WTC11 (cell line): ENCODE data around the gene ATP10D. TPM values are rescaled to one million over a fixed set of nuclear protein-coding genes. Genes with fewer than 3 reads are reported as not detected.

ENCODE experiments used
- ATAC-seq: fragments of 200-7000 bp; cut with Tn5 transposase; 2 replicates; pipeline ENCODE4 v1.10.0; 2021; ENCODE audit warnings: mild to moderate bottlenecking, moderate library complexity
- CTCF ChIA-PET: fragments of 300-600 bp; sonication (Branson Sonifier 250); formaldehyde crosslinking; loops from one replicate; lab custom pipeline; 2021; ENCODE audit warnings: antibody characterized with exemption; lab: Charles Lee
- POLR2A ChIA-PET: fragments of 350-600 bp; sonication (Branson Sonifier 250); formaldehyde crosslinking; loops from one replicate; lab custom pipeline; 2021; ENCODE audit warnings: antibody characterized with exemption; lab: Charles Lee
- DNase-seq: peaks from one replicate; pipeline ENCODE4 v3.0.0; 2021; ENCODE audit warnings: low spot score
- H3K27ac Mint-ChIP-seq: 2 replicates; pipeline ENCODE4 v1.8.0; 2021; ENCODE audit warnings: mixed read lengths
- H3K27me3 Mint-ChIP-seq: 2 replicates; pipeline ENCODE4 v1.8.0; 2021; ENCODE audit warnings: low read depth, mild to moderate bottlenecking, moderate library complexity, mixed read lengths
- H3K36me3 Mint-ChIP-seq: 2 replicates; pipeline ENCODE4 v1.8.0; 2021; ENCODE audit warnings: mixed read lengths
- H3K4me1 Mint-ChIP-seq: 2 replicates; pipeline ENCODE4 v1.8.0; 2022; ENCODE audit warnings: mixed read lengths
- H3K4me3 Mint-ChIP-seq: 2 replicates; pipeline ENCODE4 v1.8.0; 2021; ENCODE audit warnings: mild to moderate bottlenecking, moderate library complexity, mixed read lengths
- H3K9me3 Mint-ChIP-seq: 2 replicates; pipeline ENCODE4 v1.8.0; 2021; ENCODE audit warnings: mixed read lengths
- ATF1 ChIP-seq: sonication (generic); formaldehyde crosslinking; IDR thresholded peaks from 2 replicates; pipeline ENCODE4 v1.8.1; 2023; ENCODE audit warnings: mild to moderate bottlenecking, moderate library complexity, missing genetic modification reagents
- CDX4 ChIP-seq: fragments of 250-450 bp; sonication (Bioruptor Pico); IDR thresholded peaks from 2 replicates; pipeline ENCODE4 v1.9.0; 2021; ENCODE audit warnings: moderate library complexity, mild to moderate bottlenecking, inconsistent platforms, borderline replicate concordance
- E2F4 ChIP-seq: sonication (generic); formaldehyde crosslinking; IDR thresholded peaks from 2 replicates; pipeline ENCODE4 v1.8.1; 2022; ENCODE audit warnings: low read depth, mild to moderate bottlenecking, moderate library complexity, missing genetic modification reagents, borderline replicate concordance
- ELF4 ChIP-seq: sonication (generic); formaldehyde crosslinking; IDR thresholded peaks from 2 replicates; pipeline ENCODE4 v1.8.1; 2022; ENCODE audit warnings: low read depth, mild to moderate bottlenecking, moderate library complexity, missing genetic modification reagents
- GTF2I ChIP-seq: fragments of 250-450 bp; sonication (Bioruptor Pico); conservative IDR thresholded peaks from 2 replicates; pipeline ENCODE4 v1.4.0; 2021; ENCODE audit warnings: mild to moderate bottlenecking
- HMGA2 ChIP-seq: fragments of 250-450 bp; sonication (Bioruptor Pico); IDR thresholded peaks from 2 replicates; pipeline ENCODE4 v1.4.0; 2021; ENCODE audit warnings: mild to moderate bottlenecking, moderate library complexity
- IRF1 ChIP-seq: sonication (generic); formaldehyde crosslinking; IDR thresholded peaks from 2 replicates; pipeline ENCODE4 v1.8.0; 2023; ENCODE audit warnings: missing genetic modification reagents
- KAT7 ChIP-seq: sonication (generic); formaldehyde crosslinking; IDR thresholded peaks from 2 replicates; pipeline ENCODE4 v1.8.1; 2023; ENCODE audit warnings: missing genetic modification reagents, mild to moderate bottlenecking, borderline replicate concordance
- NFYB ChIP-seq: sonication (generic); formaldehyde crosslinking; conservative IDR thresholded peaks from 2 replicates; pipeline ENCODE4 v1.8.0; 2022; ENCODE audit warnings: low read depth, missing genetic modification reagents
- NR1H2 ChIP-seq: sonication (generic); formaldehyde crosslinking; IDR thresholded peaks from 2 replicates; pipeline ENCODE4 v1.9.0; 2021; ENCODE audit warnings: mild to moderate bottlenecking, moderate library complexity, missing genetic modification reagents
- NR3C1 ChIP-seq: sonication (generic); formaldehyde crosslinking; conservative IDR thresholded peaks from 2 replicates; pipeline ENCODE4 v1.8.1; 2023; ENCODE audit warnings: low read depth, mild to moderate bottlenecking, missing genetic modification reagents
- RELA ChIP-seq: sonication (generic); formaldehyde crosslinking; IDR thresholded peaks from 2 replicates; pipeline ENCODE4 v1.8.1; 2022; ENCODE audit warnings: missing genetic modification reagents, mild to moderate bottlenecking, borderline replicate concordance
- RORB ChIP-seq: fragments of 250-450 bp; sonication (Bioruptor Pico); IDR thresholded peaks from 2 replicates; pipeline ENCODE4 v1.9.0; 2021; ENCODE audit warnings: mild to moderate bottlenecking
- USF1 ChIP-seq: sonication (generic); formaldehyde crosslinking; IDR thresholded peaks from 2 replicates; pipeline ENCODE4 v1.8.0; 2022; ENCODE audit warnings: mild to moderate bottlenecking, missing genetic modification reagents
- ZNF416 ChIP-seq: fragments of 250-450 bp; sonication (Bioruptor Pico); IDR thresholded peaks from 2 replicates; pipeline ENCODE4 v1.9.0; 2021; ENCODE audit warnings: mild to moderate bottlenecking, inconsistent platforms
- ZNF425 ChIP-seq: fragments of 250-450 bp; sonication (Bioruptor Pico); conservative IDR thresholded peaks from 2 replicates; pipeline ENCODE4 v1.9.0; 2021; ENCODE audit warnings: mild to moderate bottlenecking
- total RNA-seq: library from RNA; stranded (reverse); gene quantifications from 3 replicates; pipeline ENCODE4 v1.2.3, GENCODE V29; 2021
- TF ChIP-seq, protein P1 (sequence below): sonication (generic); formaldehyde crosslinking; conservative IDR thresholded peaks from 2 replicates; pipeline ENCODE4 v1.8.1; 2023; ENCODE audit warnings: mild to moderate bottlenecking, low read depth, missing genetic modification reagents, moderate library complexity
- TF ChIP-seq, protein P2 (sequence below): sonication (generic); formaldehyde crosslinking; IDR thresholded peaks from 2 replicates; pipeline ENCODE4 v1.8.1; 2022; ENCODE audit warnings: low read depth, missing genetic modification reagents, borderline replicate concordance
- TF ChIP-seq, protein P3 (sequence below): sonication (generic); formaldehyde crosslinking; IDR thresholded peaks from 2 replicates; pipeline ENCODE4 v1.8.1; 2023; ENCODE audit warnings: mild to moderate bottlenecking, moderate library complexity, missing genetic modification reagents

ATP10D gene
- total RNA-seq, 1 experiment from 2014 or later: 3.1 TPM

DNA sequence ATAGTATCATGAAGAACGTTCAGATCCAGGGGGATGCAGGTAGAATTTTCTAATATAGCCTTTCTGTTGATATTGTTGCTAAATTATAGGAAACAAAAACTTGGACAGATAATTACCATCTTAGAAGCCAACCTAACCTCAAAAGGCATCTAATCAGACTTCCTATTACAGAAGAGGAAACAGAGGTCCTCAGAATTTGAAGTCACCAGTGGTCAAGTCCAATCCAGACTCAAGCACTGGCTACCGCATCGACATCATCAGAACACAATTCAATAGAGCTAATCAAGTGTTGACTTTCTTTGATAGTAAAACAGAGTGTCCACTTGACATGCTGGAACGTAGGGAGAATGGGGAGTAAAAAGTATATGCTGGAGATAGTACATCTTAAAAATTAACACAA, 10.3 kb upstream of the ATP10D start (continued):
- TF ChIP-seq NFYB (CRISPR knock-in tag): no peak
- TF ChIP-seq E2F4: no peak
- TF ChIP-seq USF1: no peak
- TF ChIP-seq, all 79 proteins: peak for 0

DNA sequence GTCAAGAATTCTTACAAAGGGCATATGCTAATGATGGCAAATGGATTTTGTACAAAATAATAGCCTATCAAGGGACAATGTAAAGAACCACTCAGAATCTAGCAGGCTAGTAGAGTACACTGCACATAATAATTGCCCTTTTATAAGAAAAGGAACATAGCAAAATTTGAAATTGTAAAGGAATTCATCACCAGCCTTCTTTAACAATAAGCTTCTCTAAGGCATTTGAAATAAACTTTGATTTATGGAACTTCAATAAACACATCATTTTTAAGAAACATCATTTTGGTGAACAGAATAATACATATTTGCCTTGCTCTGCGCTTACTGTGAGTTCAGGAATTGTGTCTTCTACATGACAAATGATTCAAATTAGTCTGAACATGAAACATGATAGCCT, 9.7 kb upstream of the ATP10D start:
- CTCF ChIA-PET: no interaction called here
- DNase-seq (no peak), ATAC-seq (no peak)
- POLR2A ChIA-PET: no interaction called here
- no peak overlapping the region for H3K27ac Mint-ChIP-seq
- peaks cover 18% of the 10 kb centered on the region for H3K4me1 Mint-ChIP-seq
- H3K36me3 Mint-ChIP-seq: no peaks in the 10 kb centered on the region
- H3K27me3 Mint-ChIP-seq: no peaks in the 10 kb centered on the region
- no peaks in the 10 kb centered on the region for H3K9me3 Mint-ChIP-seq
- H3K4me3 Mint-ChIP-seq: no peak overlapping the region
- TF ChIP-seq ELF4 (CRISPR knock-in tag) (no peak), ZNF416 (CRISPR knock-in tag) (no peak), RELA (CRISPR knock-in tag) (no peak), NR3C1 (CRISPR knock-in tag) (no peak), KAT7 (CRISPR knock-in tag) (no peak), HMGA2 (CRISPR knock-in tag) (no peak), NR1H2 (CRISPR knock-in tag) (no peak), ATF1 (CRISPR knock-in tag) (no peak), GTF2I (CRISPR knock-in tag) (no peak), USF1 (no peak), RORB (no peak)
- TF ChIP-seq, protein P1, sequence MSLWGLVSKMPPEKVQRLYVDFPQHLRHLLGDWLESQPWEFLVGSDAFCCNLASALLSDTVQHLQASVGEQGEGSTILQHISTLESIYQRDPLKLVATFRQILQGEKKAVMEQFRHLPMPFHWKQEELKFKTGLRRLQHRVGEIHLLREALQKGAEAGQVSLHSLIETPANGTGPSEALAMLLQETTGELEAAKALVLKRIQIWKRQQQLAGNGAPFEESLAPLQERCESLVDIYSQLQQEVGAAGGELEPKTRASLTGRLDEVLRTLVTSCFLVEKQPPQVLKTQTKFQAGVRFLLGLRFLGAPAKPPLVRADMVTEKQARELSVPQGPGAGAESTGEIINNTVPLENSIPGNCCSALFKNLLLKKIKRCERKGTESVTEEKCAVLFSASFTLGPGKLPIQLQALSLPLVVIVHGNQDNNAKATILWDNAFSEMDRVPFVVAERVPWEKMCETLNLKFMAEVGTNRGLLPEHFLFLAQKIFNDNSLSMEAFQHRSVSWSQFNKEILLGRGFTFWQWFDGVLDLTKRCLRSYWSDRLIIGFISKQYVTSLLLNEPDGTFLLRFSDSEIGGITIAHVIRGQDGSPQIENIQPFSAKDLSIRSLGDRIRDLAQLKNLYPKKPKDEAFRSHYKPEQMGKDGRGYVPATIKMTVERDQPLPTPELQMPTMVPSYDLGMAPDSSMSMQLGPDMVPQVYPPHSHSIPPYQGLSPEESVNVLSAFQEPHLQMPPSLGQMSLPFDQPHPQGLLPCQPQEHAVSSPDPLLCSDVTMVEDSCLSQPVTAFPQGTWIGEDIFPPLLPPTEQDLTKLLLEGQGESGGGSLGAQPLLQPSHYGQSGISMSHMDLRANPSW (CRISPR knock-in tag): no peak
- TF ChIP-seq, all 79 proteins: peak for 0

DNA sequence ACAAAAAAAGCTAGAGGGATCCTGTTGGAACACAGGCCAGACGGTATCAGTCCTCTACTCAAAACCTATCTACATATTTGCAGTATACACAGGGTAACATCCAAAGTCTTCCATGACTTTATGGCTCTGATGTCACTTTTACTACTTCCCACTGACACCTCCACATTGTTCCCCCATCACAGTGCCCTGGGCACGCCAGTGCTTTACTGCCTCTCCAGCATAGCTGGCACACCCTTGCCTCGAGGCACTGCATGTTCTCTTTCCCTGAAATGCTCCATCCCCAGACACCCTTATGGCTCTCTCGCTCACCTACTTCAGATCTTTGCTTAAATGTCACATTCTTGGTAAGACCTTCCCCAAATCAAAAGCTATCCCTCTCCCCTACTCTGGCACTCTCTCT, 6.3 kb upstream of the ATP10D start:
- Mint-ChIP-seq H3K27ac (no peak overlapping the region), H3K4me1 (peaks cover 9% of the 10 kb centered on the region), H3K36me3 (no peaks in the 10 kb centered on the region), H3K4me3 (no peak overlapping the region), H3K27me3 (no peaks in the 10 kb centered on the region), H3K9me3 (no peaks in the 10 kb centered on the region)
- TF ChIP-seq CDX4: no peak
- ChIA-PET POLR2A (no interaction called here), CTCF (no interaction called here)
- no peak for DNase-seq
- no peak for ATAC-seq

DNA sequence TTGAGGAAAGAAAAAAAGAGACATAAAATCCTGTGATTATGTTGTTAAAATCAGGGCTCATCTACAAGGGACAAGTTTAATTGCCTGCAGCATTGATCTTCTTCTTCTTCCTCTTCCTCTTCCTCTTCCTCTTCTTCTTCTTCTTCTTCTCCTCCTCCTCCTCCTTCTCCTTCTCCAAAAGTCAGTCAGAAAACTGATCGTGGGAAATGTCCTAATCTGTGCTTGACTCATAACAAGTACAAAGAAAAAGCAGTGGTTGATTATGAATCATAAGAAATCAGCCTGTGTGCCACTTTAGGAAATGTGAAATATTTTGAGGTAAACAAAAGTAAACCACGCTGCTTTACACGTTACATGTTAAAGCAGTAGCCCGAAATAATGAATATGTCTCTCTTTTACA, 2.7 kb upstream of the ATP10D start:
- peaks cover 17% of the 10 kb centered on the region for H3K4me1 Mint-ChIP-seq
- H3K27ac Mint-ChIP-seq: no peak overlapping the region
- H3K36me3 Mint-ChIP-seq: no peaks in the 10 kb centered on the region
- DNase-seq (no peak), ATAC-seq (no peak)
- H3K4me3 Mint-ChIP-seq: no peak overlapping the region
- CTCF ChIA-PET: interaction anchor here (1.3 to 2.2 kb wide), 2 partner anchors 10 to 19 kb away, joined by 4 to 7 read pairs; partner anchors contain the start of gene COMMD8
- POLR2A ChIA-PET: no interaction called here
- H3K27me3 Mint-ChIP-seq: peaks cover 12% of the 10 kb centered on the region
- no peaks in the 10 kb centered on the region for H3K9me3 Mint-ChIP-seq
- TF ChIP-seq IRF1 (CRISPR knock-in tag) (no peak), ZNF425 (CRISPR knock-in tag) (no peak)
- TF ChIP-seq, protein P2, sequence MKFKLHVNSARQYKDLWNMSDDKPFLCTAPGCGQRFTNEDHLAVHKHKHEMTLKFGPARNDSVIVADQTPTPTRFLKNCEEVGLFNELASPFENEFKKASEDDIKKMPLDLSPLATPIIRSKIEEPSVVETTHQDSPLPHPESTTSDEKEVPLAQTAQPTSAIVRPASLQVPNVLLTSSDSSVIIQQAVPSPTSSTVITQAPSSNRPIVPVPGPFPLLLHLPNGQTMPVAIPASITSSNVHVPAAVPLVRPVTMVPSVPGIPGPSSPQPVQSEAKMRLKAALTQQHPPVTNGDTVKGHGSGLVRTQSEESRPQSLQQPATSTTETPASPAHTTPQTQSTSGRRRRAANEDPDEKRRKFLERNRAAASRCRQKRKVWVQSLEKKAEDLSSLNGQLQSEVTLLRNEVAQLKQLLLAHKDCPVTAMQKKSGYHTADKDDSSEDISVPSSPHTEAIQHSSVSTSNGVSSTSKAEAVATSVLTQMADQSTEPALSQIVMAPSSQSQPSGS: no peak
- TF ChIP-seq, protein P3, sequence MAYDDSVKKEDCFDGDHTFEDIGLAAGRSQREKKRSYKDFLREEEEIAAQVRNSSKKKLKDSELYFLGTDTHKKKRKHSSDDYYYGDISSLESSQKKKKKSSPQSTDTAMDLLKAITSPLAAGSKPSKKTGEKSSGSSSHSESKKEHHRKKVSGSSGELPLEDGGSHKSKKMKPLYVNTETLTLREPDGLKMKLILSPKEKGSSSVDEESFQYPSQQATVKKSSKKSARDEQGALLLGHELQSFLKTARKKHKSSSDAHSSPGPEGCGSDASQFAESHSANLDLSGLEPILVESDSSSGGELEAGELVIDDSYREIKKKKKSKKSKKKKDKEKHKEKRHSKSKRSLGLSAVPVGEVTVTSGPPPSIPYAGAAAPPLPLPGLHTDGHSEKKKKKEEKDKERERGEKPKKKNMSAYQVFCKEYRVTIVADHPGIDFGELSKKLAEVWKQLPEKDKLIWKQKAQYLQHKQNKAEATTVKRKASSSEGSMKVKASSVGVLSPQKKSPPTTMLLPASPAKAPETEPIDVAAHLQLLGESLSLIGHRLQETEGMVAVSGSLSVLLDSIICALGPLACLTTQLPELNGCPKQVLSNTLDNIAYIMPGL (CRISPR knock-in tag): no peak
